ENCODE measurements around the gene SRPK2.
"Not testable (repeated sequence)": the region's sequence is repeated elsewhere in the genome, so short reads cannot be mapped to it uniquely, and the experiment has no call there.

The SRPK2 gene

GRCh38 chr7:105345725-105346124 lies 43.0 kb downstream of the SRPK2 start:
- TF ChIP-seq, protein P1, sequence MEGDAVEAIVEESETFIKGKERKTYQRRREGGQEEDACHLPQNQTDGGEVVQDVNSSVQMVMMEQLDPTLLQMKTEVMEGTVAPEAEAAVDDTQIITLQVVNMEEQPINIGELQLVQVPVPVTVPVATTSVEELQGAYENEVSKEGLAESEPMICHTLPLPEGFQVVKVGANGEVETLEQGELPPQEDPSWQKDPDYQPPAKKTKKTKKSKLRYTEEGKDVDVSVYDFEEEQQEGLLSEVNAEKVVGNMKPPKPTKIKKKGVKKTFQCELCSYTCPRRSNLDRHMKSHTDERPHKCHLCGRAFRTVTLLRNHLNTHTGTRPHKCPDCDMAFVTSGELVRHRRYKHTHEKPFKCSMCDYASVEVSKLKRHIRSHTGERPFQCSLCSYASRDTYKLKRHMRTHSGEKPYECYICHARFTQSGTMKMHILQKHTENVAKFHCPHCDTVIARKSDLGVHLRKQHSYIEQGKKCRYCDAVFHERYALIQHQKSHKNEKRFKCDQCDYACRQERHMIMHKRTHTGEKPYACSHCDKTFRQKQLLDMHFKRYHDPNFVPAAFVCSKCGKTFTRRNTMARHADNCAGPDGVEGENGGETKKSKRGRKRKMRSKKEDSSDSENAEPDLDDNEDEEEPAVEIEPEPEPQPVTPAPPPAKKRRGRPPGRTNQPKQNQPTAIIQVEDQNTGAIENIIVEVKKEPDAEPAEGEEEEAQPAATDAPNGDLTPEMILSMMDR (conservative IDR thresholded peaks at IDR 0.05; ENCODE audit: low read depth, low read length): no peak
- DNase-seq (ENCODE audit: low read depth): no peak
- no peak overlapping the region for H3K4me3 ChIP-seq (ENCODE audit: low read length)

- TF ChIP-seq, protein P1 (conservative IDR thresholded peaks at IDR 0.05; ENCODE audit: low read depth, low read length): no peak
- DNase-seq (ENCODE audit: low read depth): no peak
- no peak overlapping the region for H3K4me3 ChIP-seq (ENCODE audit: low read length)
Measured at GRCh38 chr7:105345003-105345402, 43.7 kb downstream of the SRPK2 start.

DNA sequence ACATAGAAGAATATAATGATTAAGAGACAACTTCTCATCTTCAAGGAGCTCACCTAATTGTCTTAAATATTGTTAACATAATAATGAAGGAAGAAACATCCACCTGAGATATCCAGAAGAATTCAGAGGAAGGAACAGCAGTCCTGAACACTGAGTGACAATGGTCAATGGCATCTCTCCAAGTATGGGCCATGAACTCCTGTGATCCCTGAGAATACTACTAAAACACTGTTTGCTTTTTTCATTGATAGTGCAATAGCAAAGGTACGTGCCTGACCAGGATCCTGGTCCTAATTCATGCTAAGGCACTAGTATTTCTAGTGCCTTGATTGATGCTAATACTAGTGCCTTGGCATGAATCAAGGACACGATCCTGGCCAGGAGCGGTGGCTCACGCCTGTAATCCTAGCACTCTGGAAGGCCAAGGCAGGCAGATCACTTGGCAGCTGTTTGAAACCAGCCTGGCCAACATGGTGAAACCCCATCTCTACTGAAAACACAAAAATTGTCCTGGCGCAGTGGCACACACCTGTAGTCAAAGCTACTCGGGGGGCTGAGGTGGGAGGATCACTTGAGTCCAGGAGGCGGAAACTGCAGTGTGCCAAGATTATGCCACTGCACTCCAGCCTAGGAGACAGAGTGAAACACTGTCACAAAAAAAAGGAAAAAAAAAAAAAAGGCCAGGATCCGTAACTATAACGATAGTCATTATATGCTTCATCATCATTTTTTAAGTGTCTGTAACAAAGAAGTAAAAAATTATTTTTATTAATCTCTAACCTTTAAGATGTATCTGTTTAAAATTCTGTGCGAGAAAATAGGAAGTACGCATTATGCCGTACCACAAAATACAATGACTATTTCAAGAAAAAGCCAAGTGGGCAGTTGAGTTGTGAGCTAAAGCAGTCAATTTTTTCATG lies 49.1 kb downstream of the SRPK2 start:
- no peak overlapping the region for H3K4me3 ChIP-seq (ENCODE audit: low read length)
- DNase-seq (ENCODE audit: low read depth): no peak
- TF ChIP-seq, protein P1 (conservative IDR thresholded peaks at IDR 0.05; ENCODE audit: low read depth, low read length): no peak

GRCh38 chr7:105337529-105337928 lies 51.2 kb downstream of the SRPK2 start:
- no peak for DNase-seq (ENCODE audit: low read depth)
- TF ChIP-seq, protein P1 (conservative IDR thresholded peaks at IDR 0.05; ENCODE audit: low read depth, low read length): no peak
- no peak overlapping the region for H3K4me3 ChIP-seq (ENCODE audit: low read length)

DNA sequence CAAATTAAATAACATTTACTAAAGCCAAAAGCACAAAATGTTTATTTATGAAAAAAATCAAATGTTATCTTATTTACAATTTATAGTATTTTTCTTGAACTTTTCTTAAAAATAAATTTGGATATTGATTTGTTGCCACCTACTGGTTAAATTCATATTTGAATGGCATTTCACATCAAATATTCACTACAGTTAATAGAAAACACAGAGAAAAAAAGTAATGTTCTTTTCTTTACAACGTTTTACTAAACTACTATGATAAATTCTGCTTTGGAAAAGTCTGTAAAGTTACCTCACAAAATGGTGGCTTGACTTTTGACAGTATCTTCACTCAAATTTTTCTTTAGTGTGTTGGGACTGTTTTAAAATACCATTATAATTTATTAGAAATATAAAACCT lies 52.7 kb downstream of the SRPK2 start:
- TF ChIP-seq, protein P1 (conservative IDR thresholded peaks at IDR 0.05; ENCODE audit: low read depth, low read length): peak; percentile 23
- DNase-seq (ENCODE audit: low read depth): no peak
- no peak overlapping the region for H3K4me3 ChIP-seq (ENCODE audit: low read length)

DNA sequence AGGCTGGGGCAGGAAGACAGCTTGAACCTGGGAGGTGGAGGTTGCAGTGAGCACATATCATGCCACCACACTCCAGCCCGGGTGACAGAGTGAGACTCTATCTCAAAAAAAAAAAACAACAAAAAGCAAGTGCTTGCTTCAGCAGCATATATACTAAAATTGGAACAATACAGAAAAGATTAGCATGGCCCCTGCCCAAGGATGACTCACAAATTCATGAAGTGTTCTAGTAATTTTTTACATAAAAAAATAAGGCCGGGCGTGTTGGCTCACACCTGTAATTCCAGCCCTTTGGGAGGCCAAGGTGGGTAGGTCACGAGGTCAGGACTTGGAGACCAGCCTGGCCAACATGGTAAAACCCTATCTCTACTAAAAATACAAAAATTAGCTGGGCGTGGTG lies 56.1 kb downstream of the SRPK2 start:
- DNase-seq (ENCODE audit: low read depth); H3K4me3 ChIP-seq (ENCODE audit: low read length): not testable (repeated sequence)

DNA sequence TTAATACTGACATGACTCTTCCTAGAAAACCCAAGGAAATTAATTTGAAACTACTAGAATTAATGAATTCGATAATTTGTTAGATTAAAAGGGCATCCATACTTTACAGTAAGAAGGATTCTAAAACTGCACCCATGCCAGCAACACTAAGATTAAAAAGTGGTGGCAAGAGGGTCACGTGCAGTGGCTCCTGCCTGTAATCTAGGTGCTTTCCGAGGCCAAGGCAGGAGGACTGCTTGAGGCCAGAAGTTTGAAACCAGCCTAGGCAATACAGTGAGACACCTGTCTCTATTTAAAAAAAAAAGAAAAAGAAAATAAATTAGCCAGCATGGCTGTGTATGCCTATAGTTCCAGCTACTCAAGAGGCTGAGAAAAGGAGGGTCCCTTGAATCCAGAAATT lies 58.2 kb downstream of the SRPK2 start:
- no peak for DNase-seq (ENCODE audit: low read depth)
- H3K4me3 ChIP-seq (ENCODE audit: low read length): no peak overlapping the region
- TF ChIP-seq, protein P1 (conservative IDR thresholded peaks at IDR 0.05; ENCODE audit: low read depth, low read length): no peak

Data from retinal pigment epithelial cell (primary cell).